ENCODE data around the gene SNX10.

GRCh38 chr7:26318921-26319320, 27.3 kb downstream of the SNX10 start:
- TF ChIP-seq, protein P1, sequence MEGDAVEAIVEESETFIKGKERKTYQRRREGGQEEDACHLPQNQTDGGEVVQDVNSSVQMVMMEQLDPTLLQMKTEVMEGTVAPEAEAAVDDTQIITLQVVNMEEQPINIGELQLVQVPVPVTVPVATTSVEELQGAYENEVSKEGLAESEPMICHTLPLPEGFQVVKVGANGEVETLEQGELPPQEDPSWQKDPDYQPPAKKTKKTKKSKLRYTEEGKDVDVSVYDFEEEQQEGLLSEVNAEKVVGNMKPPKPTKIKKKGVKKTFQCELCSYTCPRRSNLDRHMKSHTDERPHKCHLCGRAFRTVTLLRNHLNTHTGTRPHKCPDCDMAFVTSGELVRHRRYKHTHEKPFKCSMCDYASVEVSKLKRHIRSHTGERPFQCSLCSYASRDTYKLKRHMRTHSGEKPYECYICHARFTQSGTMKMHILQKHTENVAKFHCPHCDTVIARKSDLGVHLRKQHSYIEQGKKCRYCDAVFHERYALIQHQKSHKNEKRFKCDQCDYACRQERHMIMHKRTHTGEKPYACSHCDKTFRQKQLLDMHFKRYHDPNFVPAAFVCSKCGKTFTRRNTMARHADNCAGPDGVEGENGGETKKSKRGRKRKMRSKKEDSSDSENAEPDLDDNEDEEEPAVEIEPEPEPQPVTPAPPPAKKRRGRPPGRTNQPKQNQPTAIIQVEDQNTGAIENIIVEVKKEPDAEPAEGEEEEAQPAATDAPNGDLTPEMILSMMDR (conservative IDR thresholded peaks at IDR 0.05 in 1 of 2, IDR thresholded peaks at IDR 0.05 in 1 of 2; ENCODE audit: low read depth in 1 of 2, low read length in 2 of 2): no peak
- no peak for TF ChIP-seq EZH2 (IDR thresholded peaks at IDR 0.05; ENCODE audit: low read length, missing control alignments)

Measured in fibroblast of lung (primary cell).